HEK293 (cell line): ENCODE measurements around the gene IGSF9B.

ENCODE experiments used
- CTCF ChIA-PET: fragments of 350-600 bp; formaldehyde crosslinking; extraction: SDS; loops from one replicate; lab custom pipeline; 2021; ENCODE audit warnings: antibody characterized with exemption; lab: Yijun Ruan, JAX
- POLR2A ChIA-PET: fragments of 300-600 bp; formaldehyde crosslinking; extraction: SDS; loops from one replicate; lab custom pipeline; 2020; ENCODE audit warnings: antibody characterized with exemption, inconsistent platforms; lab: Yijun Ruan, JAX
- H3K27ac ChIP-seq: fragments of 200-500 bp; sonication (Bioruptor generic); 2 replicates; pipeline ENCODE4 v1.5.1; 2014; ENCODE audit warnings: low read depth, low read length, control low read depth, inconsistent platforms; ENCODE audit errors: extremely low read depth
- H3K36me3 ChIP-seq, 2 experiments: fragments of 200-500 bp in 1 of 2; sonication (Bioruptor generic) in 1 of 2; 1 replicate in 1 of 2; 2 replicates in 1 of 2; pipeline ENCODE4 v1.5.1; 2014 to 2017; ENCODE audit warnings: inconsistent platforms in 2 of 2, low read length in 2 of 2; ENCODE audit not compliant: control insufficient read depth in 2 of 2, insufficient read depth in 1 of 2
- H3K4me1 ChIP-seq: fragments of 200-500 bp; sonication (Bioruptor generic); 2 replicates; pipeline ENCODE4 v1.5.1; 2014; ENCODE audit warnings: mild to moderate bottlenecking, low read length, inconsistent platforms; ENCODE audit not compliant: control insufficient read depth, insufficient read depth
- H3K4me3 ChIP-seq: 2 replicates; pipeline ENCODE4 v1.5.1; 2011; ENCODE audit warnings: low read depth, mild to moderate bottlenecking, control low read depth, low read length, moderate library complexity
- H3K9me3 ChIP-seq: fragments of 200-500 bp; sonication (Bioruptor generic); 2 replicates; pipeline ENCODE4 v1.5.1; 2014; ENCODE audit warnings: low read depth, low read length, inconsistent platforms; ENCODE audit not compliant: control insufficient read depth, insufficient read depth
- CTCF ChIP-seq: fragments of 450-650 bp; formaldehyde crosslinking; IDR thresholded peaks from 2 replicates; pipeline ENCODE4 v1.5.1; 2016; ENCODE audit warnings: missing biosample characterization, missing genetic modification characterization
- GLI4 ChIP-seq: fragments of 450-650 bp; formaldehyde crosslinking; IDR thresholded peaks from 2 replicates; pipeline ENCODE4 v1.5.1; 2016; ENCODE audit warnings: missing biosample characterization, missing genetic modification characterization
- GLIS2 ChIP-seq: fragments of 450-650 bp; formaldehyde crosslinking; IDR thresholded peaks from 2 replicates; pipeline ENCODE4 v1.5.1; 2016; ENCODE audit warnings: missing biosample characterization, missing genetic modification characterization
- KLF17 ChIP-seq: fragments of 450-650 bp; formaldehyde crosslinking; IDR thresholded peaks from 2 replicates; pipeline ENCODE4 v1.5.1; 2016; ENCODE audit warnings: missing biosample characterization, missing genetic modification characterization
- KLF7 ChIP-seq: fragments of 450-650 bp; formaldehyde crosslinking; IDR thresholded peaks from 2 replicates; pipeline ENCODE4 v1.5.1; 2016; ENCODE audit warnings: missing biosample characterization, missing genetic modification characterization, borderline replicate concordance
- KLF8 ChIP-seq: fragments of 450-650 bp; formaldehyde crosslinking; IDR thresholded peaks from 2 replicates; pipeline ENCODE4 v1.5.1; 2016; ENCODE audit warnings: missing biosample characterization, missing genetic modification characterization
- KLF9 ChIP-seq: fragments of 450-650 bp; formaldehyde crosslinking; IDR thresholded peaks from 2 replicates; pipeline ENCODE4 v1.5.1; 2016; ENCODE audit warnings: missing biosample characterization, missing genetic modification characterization, low read depth
- MZF1 ChIP-seq: fragments of 450-650 bp; formaldehyde crosslinking; IDR thresholded peaks from 2 replicates; pipeline ENCODE4 v1.5.1; 2017; ENCODE audit warnings: missing biosample characterization, missing genetic modification characterization, borderline replicate concordance
- PRDM10 ChIP-seq: fragments of 450-650 bp; formaldehyde crosslinking; IDR thresholded peaks from 2 replicates; pipeline ENCODE4 v1.5.1; 2016; ENCODE audit warnings: missing biosample characterization, missing genetic modification characterization
- ZBTB48 ChIP-seq: fragments of 450-650 bp; formaldehyde crosslinking; IDR thresholded peaks from 2 replicates; pipeline ENCODE4 v1.5.1; 2016; ENCODE audit warnings: missing biosample characterization, missing genetic modification characterization
- ZBTB7A ChIP-seq: fragments of 450-650 bp; formaldehyde crosslinking; IDR thresholded peaks from 2 replicates; pipeline ENCODE4 v1.5.1; 2016; ENCODE audit warnings: low read depth, missing biosample characterization, missing genetic modification characterization
- ZEB2 ChIP-seq: fragments of 450-650 bp; formaldehyde crosslinking; IDR thresholded peaks from 2 replicates; pipeline ENCODE4 v1.5.1; 2016; ENCODE audit warnings: missing biosample characterization, missing genetic modification characterization
- ZFP37 ChIP-seq: fragments of 450-650 bp; formaldehyde crosslinking; IDR thresholded peaks from 2 replicates; pipeline ENCODE4 v1.5.1; 2016; ENCODE audit warnings: missing biosample characterization, missing genetic modification characterization
- ZNF132 ChIP-seq: fragments of 450-650 bp; formaldehyde crosslinking; IDR thresholded peaks from 2 replicates; pipeline ENCODE4 v1.5.1; 2017; ENCODE audit warnings: missing biosample characterization, missing genetic modification characterization, borderline replicate concordance
- ZNF140 ChIP-seq: fragments of 450-650 bp; formaldehyde crosslinking; IDR thresholded peaks from 2 replicates; pipeline ENCODE4 v1.5.1; 2016; ENCODE audit warnings: missing biosample characterization, missing genetic modification characterization
- ZNF16 ChIP-seq: fragments of 450-650 bp; formaldehyde crosslinking; IDR thresholded peaks from 2 replicates; pipeline ENCODE4 v1.5.1; 2016; ENCODE audit warnings: low read depth, missing biosample characterization, missing genetic modification characterization
- ZNF214 ChIP-seq: fragments of 450-650 bp; formaldehyde crosslinking; IDR thresholded peaks from 2 replicates; pipeline ENCODE4 v1.5.1; 2017; ENCODE audit warnings: missing biosample characterization, mild to moderate bottlenecking, missing genetic modification characterization, borderline replicate concordance
- ZNF24 ChIP-seq: fragments of 450-650 bp; formaldehyde crosslinking; IDR thresholded peaks from 2 replicates; pipeline ENCODE4 v1.5.1; 2016; ENCODE audit warnings: missing biosample characterization, missing genetic modification characterization
- ZNF302 ChIP-seq: fragments of 450-650 bp; formaldehyde crosslinking; IDR thresholded peaks from 2 replicates; pipeline ENCODE4 v1.5.1; 2016; ENCODE audit warnings: missing biosample characterization, missing genetic modification characterization, low read depth
- ZNF311 ChIP-seq: fragments of 450-650 bp; formaldehyde crosslinking; IDR thresholded peaks from 2 replicates; pipeline ENCODE4 v1.5.1; 2017; ENCODE audit warnings: missing biosample characterization, missing genetic modification characterization, borderline replicate concordance
- ZNF324 ChIP-seq: fragments of 450-650 bp; formaldehyde crosslinking; IDR thresholded peaks from 2 replicates; pipeline ENCODE4 v1.5.1; 2016; ENCODE audit warnings: missing biosample characterization, missing genetic modification characterization
- ZNF391 ChIP-seq: fragments of 450-650 bp; formaldehyde crosslinking; IDR thresholded peaks from 2 replicates; pipeline ENCODE4 v1.5.1; 2016; ENCODE audit warnings: low read depth, missing biosample characterization, missing genetic modification characterization, borderline replicate concordance
- ZNF488 ChIP-seq: fragments of 450-650 bp; formaldehyde crosslinking; IDR thresholded peaks from 2 replicates; pipeline ENCODE4 v1.5.1; 2016; ENCODE audit warnings: missing biosample characterization, missing genetic modification characterization
- ZNF501 ChIP-seq: fragments of 450-650 bp; formaldehyde crosslinking; IDR thresholded peaks from 2 replicates; pipeline ENCODE4 v1.5.1; 2016; ENCODE audit warnings: missing biosample characterization, missing genetic modification characterization
- ZNF521 ChIP-seq: fragments of 450-650 bp; formaldehyde crosslinking; IDR thresholded peaks from 2 replicates; pipeline ENCODE4 v1.5.1; 2017; ENCODE audit warnings: missing biosample characterization, mild to moderate bottlenecking, missing genetic modification characterization
- ZNF629 ChIP-seq: fragments of 450-650 bp; formaldehyde crosslinking; IDR thresholded peaks from 2 replicates; pipeline ENCODE4 v1.5.1; 2017; ENCODE audit warnings: missing biosample characterization, missing genetic modification characterization
- ZNF654 ChIP-seq: fragments of 450-650 bp; formaldehyde crosslinking; IDR thresholded peaks from 2 replicates; pipeline ENCODE4 v1.5.1; 2016; ENCODE audit warnings: low read depth, missing biosample characterization, missing genetic modification characterization
- ZNF664 ChIP-seq: fragments of 450-650 bp; formaldehyde crosslinking; IDR thresholded peaks from 2 replicates; pipeline ENCODE4 v1.5.1; 2016; ENCODE audit warnings: missing biosample characterization, missing genetic modification characterization
- ZNF791 ChIP-seq: fragments of 450-650 bp; formaldehyde crosslinking; IDR thresholded peaks from 2 replicates; pipeline ENCODE4 v1.5.1; 2016; ENCODE audit warnings: missing biosample characterization, missing genetic modification characterization
- ZNF792 ChIP-seq: fragments of 450-650 bp; formaldehyde crosslinking; IDR thresholded peaks from 2 replicates; pipeline ENCODE4 v1.5.1; 2016; ENCODE audit warnings: missing biosample characterization, missing genetic modification characterization
- ZNF830 ChIP-seq: fragments of 450-650 bp; IDR thresholded peaks from 2 replicates; pipeline ENCODE4 v1.5.0; 2018; ENCODE audit warnings: missing biosample characterization, missing genetic modification characterization, low read depth, mild to moderate bottlenecking, moderate library complexity

The IGSF9B gene

GRCh38 chr11:133892126-133892525 lies 64.6 kb downstream of the IGSF9B start (continued):
- TF ChIP-seq CTCF: no peak
- TF ChIP-seq, all 188 proteins: peak for 0

- POLR2A ChIA-PET: no interaction called here
- CTCF ChIA-PET: interaction anchor here (0.8 kb wide), 1 partner anchor 231 kb away, joined by 3 read pairs; no protein-coding TSS in a partner anchor
Observed at GRCh38 chr11:133889893-133890292, 66.9 kb downstream of the IGSF9B start.

GRCh38 chr11:133889188-133889587 lies 67.6 kb downstream of the IGSF9B start:
- Histone ChIP-seq H3K27ac (no peak overlapping the region), H3K4me1 (no peaks in the 10 kb centered on the region), H3K4me3 (no peak overlapping the region)
- TF ChIP-seq ZNF214 (tag by site-specific recombination): no peak
- no peak for TF ChIP-seq ZNF132 (tag by site-specific recombination)
- TF ChIP-seq KLF9 (tag by site-specific recombination): no peak
- TF ChIP-seq ZNF791 (tag by site-specific recombination): no peak
- no peak for TF ChIP-seq ZNF629 (tag by site-specific recombination)
- TF ChIP-seq ZNF302 (tag by site-specific recombination): no peak
- TF ChIP-seq KLF8: no peak
- TF ChIP-seq ZNF24 (tag by site-specific recombination): no peak
- TF ChIP-seq KLF7 (tag by site-specific recombination): no peak
- TF ChIP-seq ZNF488 (tag by site-specific recombination): no peak
- TF ChIP-seq ZBTB7A (tag by site-specific recombination): no peak
- TF ChIP-seq ZBTB48 (tag by site-specific recombination): no peak
- TF ChIP-seq ZNF391 (tag by site-specific recombination): no peak
- TF ChIP-seq, all 188 proteins: peak for 0
- CTCF ChIA-PET: no interaction called here
- POLR2A ChIA-PET: no interaction called here
- Histone ChIP-seq H3K36me3 (no peaks in the 10 kb centered on the region), H3K9me3 (no peaks in the 10 kb centered on the region)

More at GRCh38 chr11:133889893-133890292, 66.9 kb downstream of the IGSF9B start:
- no peaks in the 10 kb centered on the region for H3K4me1 ChIP-seq
- H3K9me3 ChIP-seq: no peaks in the 10 kb centered on the region
- TF ChIP-seq ZBTB7A (tag by site-specific recombination) (no peak), MZF1 (tag by site-specific recombination) (no peak), ZNF16 (tag by site-specific recombination) (no peak), KLF17 (tag by site-specific recombination) (no peak), ZNF830 (tag by site-specific recombination) (no peak), PRDM10 (tag by site-specific recombination) (no peak), GLI4 (tag by site-specific recombination) (no peak), ZNF311 (no peak), ZNF132 (tag by site-specific recombination) (no peak), GLIS2 (tag by site-specific recombination) (no peak), ZNF792 (tag by site-specific recombination) (no peak), ZNF501 (tag by site-specific recombination) (no peak), ZEB2 (tag by site-specific recombination) (no peak), ZFP37 (tag by site-specific recombination) (no peak), ZNF324 (tag by site-specific recombination) (no peak), ZNF521 (no peak), ZNF664 (no peak), KLF9 (tag by site-specific recombination) (no peak), ZNF654 (tag by site-specific recombination) (no peak), ZNF140 (tag by site-specific recombination) (no peak)
- no peak overlapping the region for H3K4me3 ChIP-seq
- H3K27ac ChIP-seq: no peak overlapping the region
- H3K36me3 ChIP-seq: no peaks in the 10 kb centered on the region
